GM23338 (cell line): ENCODE results near the gene NELFCD.

Experiments
- CTCF ChIP-seq, 2 experiments: fragments of 200-600 bp in 1 of 2; sonication (generic) in 1 of 2; conservative IDR thresholded peaks; 2 replicates each; pipeline versions ENCODE4 v1.5.1 to v1.6.1; 2016 to 2017; ENCODE audit warnings: antibody characterized with exemption in 2 of 2, low read depth in 2 of 2, mild to moderate bottlenecking in 2 of 2, moderate library complexity in 1 of 2
- EZH2 ChIP-seq: fragments of 200-600 bp; sonication (generic); IDR thresholded peaks from one replicate; pipeline ENCODE4 v1.8.0; 2017; ENCODE audit warnings: antibody characterized with exemption, mild to moderate bottlenecking, low read depth; ENCODE audit not compliant: unreplicated experiment
- EZH2phosphoT487 ChIP-seq: fragments of 200-600 bp; sonication (generic); IDR thresholded peaks from one replicate; pipeline ENCODE4 v1.8.1; 2018; ENCODE audit warnings: antibody characterized with exemption; ENCODE audit not compliant: unreplicated experiment
- POLR2AphosphoS5 ChIP-seq: IDR thresholded peaks from 2 replicates; pipeline ENCODE4 v1.6.1; 2016; ENCODE audit warnings: antibody characterized with exemption, low read depth
- REST ChIP-seq: IDR thresholded peaks from one replicate; pipeline ENCODE4 v1.6.1; 2018; ENCODE audit warnings: antibody characterized with exemption; ENCODE audit not compliant: unreplicated experiment

GRCh38 chr20:59007665-59008511 is 26.8 kb downstream of the NELFCD start:
- no peak for TF ChIP-seq CTCF (conservative IDR thresholded peaks at IDR 0.05; ENCODE audit: low read depth in 2 of 2)
- no peak for TF ChIP-seq EZH2phosphoT487
- no peak for TF ChIP-seq POLR2AphosphoS5
- no peak for TF ChIP-seq EZH2
- no peak for TF ChIP-seq REST
